HG02642 (cell line): ENCODE measurements around the gene PTGS1.
"Not testable (repeated sequence)": the region's sequence is repeated elsewhere in the genome, so short reads cannot be mapped to it uniquely, and the experiment has no call there.

ENCODE experiments used
- ATAC-seq: cut with Tn5 transposase; IDR thresholded peaks from one replicate; pipeline ENCODE4 v1.9.1; 2021; ENCODE audit warnings: mild to moderate bottlenecking; ENCODE audit not compliant: unreplicated experiment, poor library complexity

The PTGS1 gene

GRCh38 chr9:122346478-122347347 lies 24.1 kb upstream of the PTGS1 start:
- no peak for ATAC-seq

GRCh38 chr9:122347348-122348287 lies 23.2 kb upstream of the PTGS1 start:
- no peak for ATAC-seq

GRCh38 chr9:122348288-122348777 lies 22.5 kb upstream of the PTGS1 start:
- no peak for ATAC-seq

- ATAC-seq, result no peak
Measured at GRCh38 chr9:122348791-122349190, 22.0 kb upstream of the PTGS1 start.

GRCh38 chr9:122349201-122349600 lies 21.6 kb upstream of the PTGS1 start:
- no peak for ATAC-seq

GRCh38 chr9:122350577-122351355 lies 20.1 kb upstream of the PTGS1 start:
- peak; percentile 72 for ATAC-seq

- ATAC-seq, result no peak
Measured at GRCh38 chr9:122354536-122355199, 16.2 kb upstream of the PTGS1 start.

GRCh38 chr9:122355336-122355875 lies 15.4 kb upstream of the PTGS1 start:
- no peak for ATAC-seq

- ATAC-seq, result no peak
Measured at GRCh38 chr9:122356627-122357026, 14.2 kb upstream of the PTGS1 start.

GRCh38 chr9:122360891-122361290 lies 9.9 kb upstream of the PTGS1 start:
- ATAC-seq, result no peak

GRCh38 chr9:122363131-122363530 lies 7.7 kb upstream of the PTGS1 start:
- ATAC-seq, result not testable (repeated sequence)

GRCh38 chr9:122364117-122364782 lies 6.6 kb upstream of the PTGS1 start:
- ATAC-seq, result no peak

GRCh38 chr9:122364783-122365150 lies 6.1 kb upstream of the PTGS1 start:
- ATAC-seq, result no peak

- no peak for ATAC-seq
Measured at GRCh38 chr9:122366074-122366660, 4.7 kb upstream of the PTGS1 start.

- ATAC-seq, result no peak
Measured at GRCh38 chr9:122367065-122367464, 3.8 kb upstream of the PTGS1 start.

GRCh38 chr9:122367774-122368460 lies 2.9 kb upstream of the PTGS1 start:
- no peak for ATAC-seq

GRCh38 chr9:122368642-122369041 lies 2.2 kb upstream of the PTGS1 start:
- no peak for ATAC-seq

- no peak for ATAC-seq
Measured at GRCh38 chr9:122370303-122370702, 521 bp upstream of the PTGS1 start.
